NCI-H2227 (cell line): ENCODE results near the gene ARHGAP44.

Experiments used
- DNase-seq: peaks from one replicate; lab custom pipeline; 2025; ENCODE audit not compliant: unreplicated experiment; lab: John Stamatoyannopoulos, UW

ARHGAP44 gene

DNA sequence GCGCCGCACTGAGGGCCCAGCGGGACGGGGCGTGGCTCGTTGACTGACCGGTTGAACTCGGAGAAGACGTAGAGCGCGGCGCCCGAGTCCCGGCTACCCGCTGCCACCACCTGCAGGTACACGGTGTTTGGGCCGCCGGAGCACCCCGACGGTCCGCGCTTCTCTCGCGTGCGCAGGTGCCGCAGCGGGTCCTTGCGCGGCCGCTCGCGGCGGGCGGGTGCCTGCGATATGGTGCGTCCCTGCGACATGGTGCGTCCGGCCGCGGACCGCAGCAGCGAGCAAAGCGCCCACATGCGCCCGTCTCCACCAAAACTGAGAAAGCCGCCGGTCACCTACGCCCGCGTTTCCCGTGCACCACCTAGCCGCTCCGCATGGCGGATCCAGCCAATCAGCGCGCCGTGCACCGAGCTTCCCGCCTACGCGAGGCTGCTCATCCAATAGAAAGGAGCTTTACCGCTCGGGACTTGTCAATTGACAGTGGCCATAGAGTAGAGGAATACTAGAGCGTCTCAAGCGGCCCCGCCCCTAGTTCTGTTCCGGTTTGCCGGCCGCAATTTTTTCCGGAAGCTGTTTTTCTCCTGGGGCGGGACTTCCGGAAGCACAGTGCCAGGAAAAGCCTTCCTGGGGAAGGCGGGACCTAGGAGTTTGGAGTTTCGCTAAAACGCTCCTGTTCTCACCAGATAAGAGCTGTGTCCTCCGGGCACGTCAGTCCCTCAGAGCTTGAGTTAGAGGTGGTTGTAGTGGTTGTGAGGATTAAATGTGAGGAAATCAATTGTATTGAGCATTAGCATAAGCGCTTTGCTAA lies 228.6 kb downstream of the ARHGAP44 start, which contains the start of gene ELAC2:
Gene ELAC2, minus strand, starts transcription at position 373 of the 805 bp plus-strand sequence. Its CDS starts 80 bp downstream, at position 293.
- peak; percentile 97 for DNase-seq

DNA sequence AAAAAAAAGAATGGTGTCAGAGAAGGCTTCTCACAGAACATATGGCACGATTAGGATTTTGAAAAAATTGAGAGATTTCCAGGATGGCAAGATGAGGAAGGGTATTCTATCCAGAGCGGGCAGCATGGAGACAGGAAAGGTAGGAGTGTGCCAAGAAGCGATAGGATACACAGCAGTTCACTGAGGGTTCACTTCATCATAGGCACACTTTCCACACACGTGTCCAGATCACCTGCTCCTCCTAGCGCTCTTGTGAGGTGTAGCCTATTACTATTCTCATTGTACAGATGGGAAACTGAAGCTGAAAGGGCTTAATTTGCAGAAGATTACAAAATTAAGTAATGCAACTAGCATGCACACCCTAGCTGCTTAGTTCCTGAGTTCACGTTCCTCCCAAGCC lies 234.7 kb downstream of the ARHGAP44 start:
- no peak for DNase-seq

DNA sequence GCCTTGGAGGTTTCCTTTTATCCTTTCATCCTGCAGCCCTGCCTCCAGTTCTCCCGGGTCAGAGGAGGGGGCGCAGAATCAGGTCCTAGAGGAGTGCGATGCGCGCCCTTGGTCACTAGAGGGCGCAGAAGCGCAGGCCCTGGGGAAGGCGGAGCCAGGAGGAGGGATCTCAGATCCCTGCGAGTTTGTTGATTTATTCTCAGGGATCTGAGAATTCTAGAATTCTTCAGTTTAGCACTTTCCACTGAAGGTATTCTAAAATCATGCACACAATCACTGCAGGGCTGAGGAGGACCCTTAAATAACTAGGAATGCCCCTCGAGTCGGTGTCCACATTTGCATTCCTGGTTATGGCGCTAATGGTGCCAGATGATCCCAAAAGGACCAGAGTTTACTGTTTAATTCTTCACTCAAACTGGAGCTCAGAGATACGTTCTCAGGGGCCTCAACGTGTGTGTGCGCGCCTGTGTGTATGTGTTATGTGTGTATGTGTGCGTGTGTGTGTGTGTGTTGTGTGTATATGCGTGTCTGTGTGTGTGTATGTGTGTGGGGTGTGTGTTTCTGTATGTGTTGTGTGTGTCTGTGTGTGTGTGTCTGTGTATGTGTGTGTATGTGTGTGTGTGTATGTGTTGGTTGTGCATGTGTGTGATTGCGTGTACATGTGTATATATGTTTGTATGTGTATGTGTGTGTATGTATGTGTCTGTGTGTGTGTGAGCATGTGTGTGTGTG lies 235.4 kb downstream of the ARHGAP44 start:
- peak; percentile 79 for DNase-seq

DNA sequence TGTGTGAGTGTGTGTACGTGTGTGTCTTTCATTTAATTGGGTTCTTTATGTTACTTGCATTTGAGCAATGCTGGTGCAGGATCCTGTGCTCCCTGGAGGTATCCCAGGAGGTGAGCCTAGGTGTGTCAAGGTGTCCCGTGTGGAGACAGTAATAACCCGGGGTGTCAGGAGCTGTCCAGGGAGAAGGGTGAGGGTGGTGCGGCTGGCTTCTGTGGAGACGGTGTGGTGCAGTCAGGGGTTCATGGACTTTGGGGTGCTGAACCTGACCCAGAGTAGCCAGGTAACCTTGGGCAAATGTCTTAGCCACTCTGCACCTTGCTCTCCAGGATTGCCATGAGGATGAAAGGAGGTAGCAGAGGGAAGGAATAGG lies 235.9 kb downstream of the ARHGAP44 start:
- DNase-seq, result no peak

DNA sequence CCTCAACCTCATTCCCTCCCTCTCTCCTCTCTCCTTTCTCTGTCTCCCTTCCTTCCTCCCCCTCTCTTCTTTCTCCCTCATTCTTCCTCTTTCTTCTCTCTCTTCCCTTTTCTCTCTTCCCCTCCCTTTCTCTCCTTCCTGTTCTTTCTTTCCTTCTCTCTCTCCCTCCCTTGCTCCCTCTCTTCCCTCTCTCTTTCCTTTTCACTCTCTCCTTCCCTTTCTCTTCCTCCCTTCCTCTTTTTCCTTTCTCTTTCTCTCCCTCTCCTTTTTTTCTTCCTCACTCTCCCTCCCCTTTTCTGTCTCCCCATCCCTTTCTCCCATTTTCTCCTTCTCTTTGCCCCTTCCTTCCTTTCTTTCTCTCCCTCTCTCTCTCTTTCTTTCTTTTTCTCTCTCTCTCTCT lies 236.4 kb downstream of the ARHGAP44 start:
- no peak for DNase-seq

DNA sequence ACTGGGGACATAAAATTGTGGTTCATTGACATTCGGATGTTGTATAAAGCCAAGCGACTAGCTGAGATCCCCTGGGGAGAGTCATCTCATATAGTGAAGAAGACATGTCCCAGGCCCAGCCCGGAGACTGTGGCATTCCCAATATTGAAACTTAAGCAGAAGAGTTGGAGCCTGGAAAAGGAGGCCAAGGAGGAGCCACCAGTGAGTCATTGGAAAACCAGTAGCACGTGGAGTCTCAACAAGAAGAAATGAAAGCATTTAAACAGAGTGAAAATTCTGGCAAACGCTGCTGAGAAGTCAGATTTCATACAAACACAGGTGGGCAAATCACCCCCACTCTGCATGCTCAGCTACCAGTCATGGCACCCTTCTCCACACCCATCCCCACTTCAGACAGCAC lies 237.9 kb downstream of the ARHGAP44 start:
- DNase-seq, result no peak

DNA sequence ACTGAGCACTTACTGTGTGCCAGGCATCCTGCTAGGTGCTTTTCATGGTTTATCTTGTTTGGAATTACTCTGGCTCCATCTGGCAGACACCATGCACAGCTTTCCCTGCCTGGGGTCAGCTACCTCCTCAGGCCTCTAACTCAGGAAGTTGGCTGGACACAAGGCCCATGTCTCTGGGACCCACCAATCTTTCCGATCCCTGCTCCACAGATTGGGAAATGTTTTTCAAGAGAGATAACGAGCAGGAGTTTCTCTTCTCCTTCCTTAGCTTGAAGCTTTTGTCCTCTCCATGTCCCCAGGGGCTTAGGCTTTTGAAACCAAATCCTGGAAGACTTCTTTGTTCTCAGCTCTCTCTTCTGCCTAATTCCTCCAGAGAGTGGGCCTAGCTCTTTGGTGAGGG lies 240.0 kb downstream of the ARHGAP44 start:
- DNase-seq, result no peak

DNA sequence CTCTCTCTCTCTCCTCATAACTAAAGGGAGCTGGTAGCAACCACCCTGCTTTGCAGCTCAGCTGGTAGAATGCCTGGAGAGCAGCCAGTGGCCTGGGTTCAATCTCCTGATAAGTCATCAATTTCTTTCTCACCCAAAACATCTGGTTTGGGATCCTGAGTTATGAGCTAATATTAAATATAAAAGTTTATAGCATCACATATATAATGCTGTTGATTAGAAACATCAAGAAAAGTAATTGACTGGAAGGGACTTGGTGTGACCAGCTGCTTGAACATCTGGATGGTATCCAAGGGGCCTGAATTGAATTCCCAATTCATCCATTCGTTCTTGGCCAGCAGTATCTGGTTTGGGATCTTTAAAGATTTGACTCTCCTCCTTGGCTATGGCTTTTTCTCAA lies 240.8 kb downstream of the ARHGAP44 start:
- no peak for DNase-seq

DNA sequence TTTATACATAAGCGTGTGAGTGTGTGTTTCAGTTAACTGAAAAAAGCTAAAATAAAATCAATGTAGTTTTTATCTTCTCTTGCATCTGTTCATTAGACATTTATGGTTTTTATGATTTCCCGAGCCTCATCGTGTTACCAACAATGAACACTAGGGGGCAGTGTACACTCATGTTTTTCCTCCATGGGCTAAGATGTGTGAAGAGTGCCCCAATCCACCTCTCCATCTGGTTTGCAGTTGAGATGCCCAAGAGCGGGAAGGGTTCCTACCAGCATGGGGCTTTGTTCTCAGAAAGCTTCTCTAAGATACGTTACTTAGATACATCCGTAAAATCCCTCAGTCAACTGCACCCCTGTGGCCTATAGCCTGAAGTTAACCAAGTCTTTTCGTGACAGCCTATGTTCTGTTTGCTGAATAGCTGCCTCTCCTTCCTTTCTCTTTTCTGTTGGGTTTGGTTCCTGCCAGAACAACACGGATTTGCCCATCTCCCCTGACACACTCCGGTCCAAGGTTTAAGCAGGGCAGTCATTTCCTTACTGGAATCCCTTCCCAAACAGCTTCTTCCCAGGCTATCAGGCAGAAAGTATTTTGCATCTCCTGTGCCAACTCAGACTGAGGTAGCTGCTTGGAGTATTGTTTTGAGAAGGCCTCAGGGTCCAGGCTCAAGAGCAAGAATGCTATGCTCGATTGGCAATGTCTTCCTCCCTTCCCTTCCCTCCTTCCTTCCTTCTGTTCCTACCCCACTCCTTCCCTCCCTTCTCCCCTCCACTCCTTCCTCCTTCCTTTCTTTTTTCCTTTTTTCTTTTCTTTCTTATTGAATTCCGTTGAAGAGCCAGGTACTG lies 241.4 kb downstream of the ARHGAP44 start:
- DNase-seq, result peak; percentile 41

DNA sequence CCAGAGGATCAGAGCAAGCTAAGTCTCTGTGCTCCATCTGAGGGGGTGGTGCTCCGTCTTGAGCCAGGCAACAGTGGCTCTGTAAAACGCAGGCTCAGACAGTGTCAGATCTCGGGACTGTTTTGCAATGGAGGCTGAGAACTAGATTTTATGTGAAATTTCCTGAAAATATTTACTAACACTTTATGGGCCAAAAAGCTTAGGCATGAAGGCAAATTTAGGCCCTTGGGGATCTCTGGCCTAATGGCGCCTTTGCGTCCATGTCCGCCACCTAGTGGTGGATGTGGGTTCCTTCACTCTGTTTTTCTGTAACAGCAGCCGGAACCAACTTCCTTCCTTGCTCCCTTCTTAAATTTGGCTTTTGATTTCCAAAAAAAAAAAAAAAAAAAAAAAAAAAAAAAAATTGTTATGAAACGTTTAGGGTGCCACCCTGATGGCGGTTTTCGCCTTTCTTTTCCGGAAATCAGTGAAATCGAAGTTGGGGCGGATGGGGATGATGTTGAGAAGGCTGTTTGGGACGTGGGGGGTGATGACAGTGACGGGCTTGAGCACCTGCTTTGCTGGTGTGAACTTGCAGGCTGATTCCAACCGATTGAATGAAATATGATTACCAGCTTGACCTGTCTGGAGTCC lies 242.5 kb downstream of the ARHGAP44 start:
- peak; percentile 37 for DNase-seq

DNA sequence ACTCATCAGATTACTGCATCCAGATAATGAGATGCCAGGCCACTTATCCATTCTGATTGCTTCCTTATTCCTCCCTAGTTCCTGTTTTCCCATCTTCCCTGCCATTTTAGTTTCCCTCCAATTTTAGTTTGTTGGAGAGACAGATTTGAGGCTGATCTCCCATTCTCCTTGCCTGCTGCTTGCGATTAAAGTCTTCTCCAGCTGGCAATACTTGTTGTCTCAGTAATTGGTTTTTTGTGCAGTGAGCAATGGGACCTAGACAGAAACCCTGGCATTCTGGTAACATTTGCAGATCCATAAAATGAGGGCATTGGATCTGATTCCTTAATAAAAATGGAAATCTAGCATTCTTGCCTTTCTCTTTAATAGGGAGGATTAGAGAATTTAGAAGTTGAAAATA lies 246.1 kb downstream of the ARHGAP44 start:
- DNase-seq, result no peak

DNA sequence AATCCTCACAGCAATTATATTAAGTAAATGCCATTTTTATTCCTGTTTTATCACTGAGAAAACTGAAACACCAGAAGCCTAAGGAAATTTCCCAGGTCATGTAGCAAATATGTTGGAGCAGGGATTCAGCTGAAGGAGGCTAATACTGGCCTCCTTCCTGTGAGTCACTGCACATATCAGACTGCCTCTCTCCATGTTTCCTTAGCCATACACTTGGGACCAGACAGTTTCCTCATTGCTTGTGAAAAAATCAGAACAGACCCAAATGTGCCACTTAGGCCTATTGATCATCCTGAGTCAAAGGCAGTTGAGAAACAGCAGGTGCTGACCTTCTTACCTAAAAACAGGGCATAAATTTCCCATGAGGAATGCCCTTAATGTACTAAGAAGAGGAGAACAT lies 247.5 kb downstream of the ARHGAP44 start:
- DNase-seq, result no peak

DNA sequence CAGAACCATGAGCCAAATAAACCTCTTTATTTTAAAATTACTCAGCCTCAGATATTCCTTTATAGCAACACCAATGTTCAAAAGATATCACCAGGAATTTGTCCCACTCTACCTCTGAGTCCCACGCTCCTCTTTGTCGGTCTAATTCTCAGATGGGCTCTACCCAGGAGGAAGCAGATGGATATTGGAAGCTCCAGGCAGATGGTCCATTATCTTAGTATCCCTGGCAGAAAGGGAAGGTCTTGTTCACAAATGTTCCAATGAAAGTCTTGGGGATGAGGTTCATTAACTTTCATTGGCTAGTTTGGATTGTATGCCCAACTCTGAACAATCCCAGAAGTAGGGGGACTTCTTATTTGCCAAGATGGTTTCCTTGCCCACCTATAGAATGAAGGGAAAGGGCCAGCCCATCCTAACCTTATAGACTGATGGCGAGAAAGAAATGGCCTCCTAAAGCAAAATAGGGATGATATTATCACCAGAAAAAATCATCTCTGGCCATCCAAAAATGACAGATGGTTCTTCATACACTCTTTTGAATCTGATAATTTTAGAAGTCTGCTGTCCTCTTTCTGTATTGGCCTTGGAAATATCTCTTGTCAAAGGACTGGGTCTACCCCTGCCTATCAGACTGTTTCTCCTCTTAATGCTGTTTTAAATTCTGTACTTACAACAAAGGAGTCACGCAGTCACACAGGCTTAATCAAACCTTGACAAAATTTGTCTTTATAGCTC lies 249.8 kb downstream of the ARHGAP44 start:
- DNase-seq, result no peak
